Measurements from ENCODE around the gene MAP2K3.
"Not testable (repeated sequence)": the region's sequence is repeated elsewhere in the genome, so short reads cannot be mapped to it uniquely, and the experiment has no call there.

The MAP2K3 gene

DNA sequence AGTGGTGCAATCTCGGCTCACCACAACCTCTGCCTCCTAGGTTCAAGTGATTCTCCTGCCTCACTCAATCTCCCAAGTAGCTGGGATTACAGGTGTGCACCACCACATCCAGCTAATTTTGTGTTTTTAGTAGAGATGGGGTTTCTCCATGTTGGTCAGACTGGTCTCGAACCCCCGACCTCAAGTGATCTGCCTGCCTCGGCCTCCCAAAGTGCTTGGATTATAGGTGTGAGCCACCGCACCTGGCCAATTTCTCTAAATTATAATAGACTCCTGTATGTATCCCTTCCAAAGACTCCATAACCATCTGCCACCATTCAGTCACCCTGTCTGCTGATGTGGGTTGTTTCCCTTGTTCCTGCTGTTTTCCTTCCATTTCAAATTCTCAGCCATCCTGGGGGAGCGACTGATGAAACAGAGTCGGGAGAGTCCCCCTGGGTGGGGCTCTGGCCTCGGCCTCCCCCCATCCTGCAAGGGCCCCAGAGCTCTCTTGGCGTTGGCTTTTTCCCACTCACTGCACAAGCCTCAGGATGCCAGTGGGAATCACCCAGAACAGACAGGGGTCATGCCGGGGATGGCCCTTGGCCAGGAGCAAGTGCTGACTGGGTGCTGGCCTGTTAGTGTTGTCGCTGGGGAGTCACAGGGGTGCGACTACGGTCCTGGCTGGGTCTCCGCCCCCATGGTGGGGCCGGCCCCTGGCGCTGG lies 25.7 kb downstream of the MAP2K3 start:
- DNase-seq (ENCODE audit: low spot score), result not testable (repeated sequence)

GRCh38 chr17:21310766-21311602 lies 26.5 kb downstream of the MAP2K3 start:
- DNase-seq (ENCODE audit: low spot score), result not testable (repeated sequence)

DNA sequence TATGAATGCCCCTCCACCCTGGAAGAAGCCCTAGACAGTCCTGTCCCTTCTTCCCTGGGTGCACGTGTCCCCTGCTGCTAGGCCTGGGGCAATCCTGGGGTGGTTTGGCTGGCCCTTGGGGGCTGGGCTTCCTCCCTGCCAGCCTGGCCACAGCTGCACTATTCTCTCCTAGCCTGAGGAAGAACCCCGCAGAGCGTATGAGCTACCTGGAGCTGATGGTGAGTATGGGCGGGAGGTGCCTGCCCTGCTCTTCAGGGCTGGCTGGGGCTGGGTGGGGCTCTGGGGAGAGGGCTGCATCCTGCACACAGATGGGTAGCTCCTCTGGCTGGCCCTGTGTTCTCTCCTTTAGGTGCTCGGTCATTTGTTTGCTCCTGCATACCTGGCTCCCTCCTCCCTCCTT lies 28.8 kb downstream of the MAP2K3 start:
- DNase-seq (ENCODE audit: low spot score), result no peak

- not testable (repeated sequence) for DNase-seq (ENCODE audit: low spot score)
Measured at GRCh38 chr17:21313761-21314160, 29.2 kb downstream of the MAP2K3 start.

DNA sequence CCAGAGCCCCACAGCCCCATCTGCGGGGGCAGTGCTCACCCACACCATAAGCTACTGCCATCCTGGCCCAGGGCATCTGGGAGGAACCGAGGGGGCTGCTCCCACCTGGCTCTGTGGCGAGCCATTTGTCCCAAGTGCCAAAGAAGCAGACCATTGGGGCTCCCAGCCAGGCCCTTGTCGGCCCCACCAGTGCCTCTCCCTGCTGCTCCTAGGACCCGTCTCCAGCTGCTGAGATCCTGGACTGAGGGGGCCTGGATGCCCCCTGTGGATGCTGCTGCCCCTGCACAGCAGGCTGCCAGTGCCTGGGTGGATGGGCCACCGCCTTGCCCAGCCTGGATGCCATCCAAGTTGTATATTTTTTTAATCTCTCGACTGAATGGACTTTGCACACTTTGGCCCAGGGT lies 29.8 kb downstream of the MAP2K3 start:
- DNase-seq (ENCODE audit: low spot score), result not testable (repeated sequence)

DNA sequence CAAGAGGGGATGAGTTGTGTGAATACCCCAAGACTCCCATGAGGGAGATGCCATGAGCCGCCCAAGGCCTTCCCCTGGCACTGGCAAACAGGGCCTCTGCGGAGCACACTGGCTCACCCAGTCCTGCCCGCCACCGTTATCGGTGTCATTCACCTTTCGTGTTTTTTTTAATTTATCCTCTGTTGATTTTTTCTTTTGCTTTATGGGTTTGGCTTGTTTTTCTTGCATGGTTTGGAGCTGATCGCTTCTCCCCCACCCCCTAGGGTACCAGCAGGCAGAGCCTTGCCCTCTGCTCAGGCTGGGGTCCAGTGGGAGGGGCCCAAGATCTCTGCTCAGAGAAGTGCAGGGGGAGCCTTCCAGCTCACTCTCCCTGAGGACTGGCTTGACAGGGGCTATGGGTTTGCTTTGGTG lies 30.2 kb downstream of the MAP2K3 start:
- DNase-seq (ENCODE audit: low spot score), result not testable (repeated sequence)

DNA sequence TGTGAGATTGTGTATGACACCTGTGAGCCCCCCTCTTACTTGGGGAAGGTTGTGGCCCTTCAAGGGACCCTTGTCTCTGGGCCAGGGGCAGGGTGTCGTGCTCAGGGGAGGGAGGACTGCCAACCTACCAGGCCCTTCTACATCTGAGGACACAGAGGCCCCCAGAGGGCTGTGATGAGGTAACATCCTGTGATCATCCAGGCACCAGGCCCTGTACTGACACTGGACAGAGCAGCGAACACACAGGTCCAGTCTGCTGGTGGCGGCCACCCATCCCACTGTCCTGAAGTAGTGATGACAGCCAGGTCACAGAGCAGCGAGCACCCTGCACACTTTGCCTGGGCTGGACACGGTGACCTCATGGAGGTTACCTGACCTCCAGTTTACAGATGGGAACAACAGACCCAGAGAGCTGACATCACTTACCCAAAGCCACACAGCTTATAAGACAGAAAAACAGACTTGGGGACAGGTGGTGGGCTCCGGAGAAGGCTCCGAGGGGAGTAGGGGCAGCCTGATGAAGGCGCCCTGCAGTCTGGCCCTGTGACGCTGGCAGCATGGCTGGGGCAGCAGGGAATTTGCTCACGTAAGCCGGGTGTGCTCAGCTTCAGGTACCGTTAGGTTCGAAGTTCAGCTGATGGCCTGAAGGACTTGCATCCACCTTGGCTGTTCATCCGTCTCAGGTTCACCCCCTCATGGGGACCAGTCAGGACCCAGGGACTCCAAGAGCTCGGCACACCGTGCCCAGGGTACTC lies 30.9 kb downstream of the MAP2K3 start:
- not testable (repeated sequence) for DNase-seq (ENCODE audit: low spot score)

DNA sequence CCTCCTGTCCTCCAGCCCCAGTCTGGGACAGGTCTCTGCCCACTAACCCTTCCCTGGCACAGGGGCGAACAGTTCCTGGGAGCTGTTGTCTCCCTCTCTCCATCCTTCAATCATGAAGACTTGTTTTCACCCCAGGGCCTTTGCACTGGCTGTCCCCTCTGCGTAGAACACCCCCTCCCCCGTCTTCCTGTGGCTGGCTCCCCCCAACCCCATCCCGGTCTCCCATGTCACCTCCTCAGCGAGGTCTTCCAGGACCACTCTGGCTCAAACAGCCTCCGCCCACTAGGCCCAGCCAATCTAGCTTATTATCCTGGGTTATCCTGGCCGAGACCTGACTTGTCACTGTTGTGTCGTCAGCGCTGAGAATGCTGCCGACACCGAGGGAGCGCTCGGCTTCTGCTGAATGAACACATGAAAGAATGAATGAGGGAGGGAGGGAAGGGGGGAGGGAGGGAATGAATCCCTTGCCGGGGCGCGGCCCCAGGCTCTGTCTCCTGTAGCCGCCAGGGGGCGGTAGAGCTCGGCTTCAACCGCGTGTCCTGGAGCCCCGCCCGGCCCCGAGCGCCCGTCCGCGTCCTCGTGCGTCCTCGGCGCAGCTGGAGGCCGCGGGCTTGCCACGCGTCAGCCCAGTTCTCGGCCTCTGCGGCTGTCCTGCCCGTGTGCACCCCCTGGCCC lies 31.8 kb downstream of the MAP2K3 start:
- not testable (repeated sequence) for DNase-seq (ENCODE audit: low spot score)

- DNase-seq (ENCODE audit: low spot score), result not testable (repeated sequence)
Measured at GRCh38 chr17:21316887-21317500, 32.5 kb downstream of the MAP2K3 start.

DNA sequence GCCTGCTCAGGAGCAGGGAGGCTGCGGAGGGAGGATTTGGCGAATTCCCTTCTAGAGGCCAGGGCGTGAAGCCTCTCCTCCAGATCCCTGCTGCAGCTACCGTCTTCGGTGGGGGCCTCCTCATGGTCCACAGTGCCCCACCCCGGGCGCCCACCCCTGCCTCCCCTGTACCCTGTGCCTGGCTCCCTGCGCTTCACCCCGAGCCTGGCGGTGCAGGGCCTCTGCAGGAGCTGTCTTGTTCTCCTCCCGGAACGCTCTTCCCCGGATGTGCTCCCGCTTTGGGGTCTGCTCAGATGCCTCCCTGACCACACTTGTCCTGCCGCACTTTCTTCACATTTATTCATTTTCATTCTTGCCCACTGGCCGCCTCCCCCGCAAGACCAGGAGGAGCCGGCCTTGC lies 33.3 kb downstream of the MAP2K3 start:
- DNase-seq (ENCODE audit: low spot score), result not testable (repeated sequence)

GRCh38 chr17:21318439-21318838 lies 33.9 kb downstream of the MAP2K3 start:
- DNase-seq (ENCODE audit: low spot score), result no peak

- DNase-seq (ENCODE audit: low spot score), result not testable (repeated sequence)
Measured at GRCh38 chr17:21318856-21319255, 34.3 kb downstream of the MAP2K3 start.

GRCh38 chr17:21319256-21319655 lies 34.7 kb downstream of the MAP2K3 start:
- not testable (repeated sequence) for DNase-seq (ENCODE audit: low spot score)

DNA sequence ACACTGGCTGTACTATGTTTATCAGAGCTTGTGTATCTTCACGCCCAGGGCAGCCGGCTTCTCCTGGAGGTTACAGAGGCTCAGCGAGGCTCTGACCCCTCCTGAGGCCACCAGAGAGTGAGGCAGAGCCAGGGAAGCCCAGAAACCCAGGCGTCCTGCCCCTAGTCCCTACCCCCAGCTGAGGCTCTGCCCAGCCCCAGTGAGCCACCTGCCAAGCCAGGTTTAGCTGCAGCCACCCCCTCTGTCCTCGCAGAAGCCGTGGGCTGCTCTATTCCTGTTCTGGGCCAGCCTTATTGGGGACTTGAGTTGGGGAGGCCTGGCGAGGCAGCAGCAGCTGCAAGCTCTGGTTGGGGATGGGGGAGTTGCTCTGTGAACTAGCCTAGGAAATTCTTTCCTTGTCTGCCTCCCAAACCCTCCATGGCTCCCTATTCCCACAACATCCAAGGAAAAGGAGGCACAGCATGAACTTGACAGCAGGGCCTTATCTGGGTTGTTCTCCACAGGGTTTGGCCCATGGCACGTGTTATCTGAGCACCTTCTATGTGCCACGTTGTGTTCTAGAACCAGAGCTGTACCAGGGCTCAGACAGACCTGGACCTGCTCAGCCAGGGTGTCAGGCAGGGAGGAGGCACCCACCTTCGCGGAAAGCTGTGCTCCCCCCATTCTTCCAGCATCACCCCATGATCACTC lies 35.3 kb downstream of the MAP2K3 start:
- DNase-seq (ENCODE audit: low spot score), result not testable (repeated sequence)

DNA sequence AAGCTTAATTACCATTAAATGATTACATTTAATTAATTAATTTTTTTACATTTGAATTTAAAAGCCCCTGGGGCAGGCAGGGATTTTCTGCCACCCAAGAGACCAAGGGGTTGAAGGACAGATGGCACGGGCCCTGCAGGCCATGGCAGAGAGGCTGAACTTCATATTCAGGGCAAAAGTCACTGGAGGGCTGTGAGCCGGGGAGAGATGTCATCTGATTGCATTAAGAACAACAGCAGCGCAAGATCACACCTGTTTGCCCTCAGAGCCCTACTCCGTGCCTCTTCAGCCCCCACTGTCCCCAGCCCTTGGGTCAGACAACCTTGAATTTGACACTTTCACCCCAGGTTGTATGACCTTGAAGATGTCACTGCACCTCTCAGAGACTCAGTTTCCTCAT lies 35.9 kb downstream of the MAP2K3 start:
- DNase-seq (ENCODE audit: low spot score), result not testable (repeated sequence)

GRCh38 chr17:21321061-21321460 lies 36.5 kb downstream of the MAP2K3 start:
- DNase-seq (ENCODE audit: low spot score), result not testable (repeated sequence)

DNA sequence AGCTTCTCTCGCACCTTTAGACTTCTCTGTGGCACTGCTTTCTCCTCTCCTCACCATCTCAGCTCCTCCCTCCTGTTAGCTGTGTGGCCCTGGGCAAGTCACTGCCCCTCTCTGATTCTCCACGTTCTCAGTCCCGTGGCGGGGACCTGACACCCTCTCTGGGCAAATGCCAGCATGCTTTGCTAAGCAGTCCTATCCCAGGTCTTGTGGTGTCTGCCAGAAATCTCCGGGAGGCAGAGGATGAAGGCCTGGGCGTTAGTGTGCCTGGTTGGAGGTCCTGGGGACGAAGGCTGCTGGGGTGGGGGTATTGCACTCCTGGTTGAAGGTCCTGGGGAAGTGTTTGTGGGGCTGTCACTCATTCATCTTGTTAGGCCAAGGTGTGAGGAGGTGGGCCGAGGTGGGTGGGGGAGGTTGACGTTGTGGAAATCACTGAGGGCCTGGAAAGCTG lies 37.3 kb downstream of the MAP2K3 start:
- DNase-seq (ENCODE audit: low spot score), result not testable (repeated sequence)

DNA sequence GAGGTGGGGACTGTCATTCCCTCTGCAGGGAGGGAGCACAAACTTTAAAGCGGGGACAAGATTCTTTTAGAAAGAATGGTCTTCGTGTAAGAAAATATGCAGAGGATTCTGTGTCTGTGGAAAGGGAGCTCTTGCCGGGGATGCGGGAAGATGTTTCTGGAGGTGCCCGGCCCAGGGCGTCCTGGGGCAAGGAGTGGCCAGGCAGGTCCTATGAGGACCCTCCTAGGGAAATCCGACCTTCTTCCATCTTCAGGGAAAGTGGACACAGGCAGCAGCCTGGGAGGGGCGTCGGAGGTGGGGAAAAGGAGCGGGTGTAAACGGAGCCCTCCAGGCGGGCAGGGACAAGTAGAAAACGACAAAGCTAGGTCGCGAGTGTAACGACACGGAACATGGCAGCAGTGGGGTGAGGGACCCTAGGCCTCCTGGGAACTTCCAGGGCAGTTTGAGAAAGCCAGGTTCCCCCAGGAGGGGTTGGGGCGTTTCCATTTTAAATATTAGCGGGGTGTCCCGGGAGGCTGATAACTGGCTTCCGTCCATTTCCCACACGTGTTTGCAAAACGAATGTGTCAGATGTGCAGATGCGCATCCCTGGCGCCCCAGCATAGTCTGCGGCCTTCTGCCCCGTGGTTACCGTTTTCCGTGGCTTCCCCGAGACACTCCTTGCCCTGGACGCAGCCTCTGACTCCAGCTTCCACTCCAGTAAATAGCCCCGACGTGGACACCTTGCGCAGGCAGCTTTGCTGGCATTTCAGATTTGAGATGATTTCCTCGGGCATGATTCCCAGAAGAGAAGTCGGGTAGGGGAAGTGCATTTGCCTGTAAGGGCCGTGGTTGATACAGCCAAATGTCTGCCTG lies 39.0 kb downstream of the MAP2K3 start:
- not testable (repeated sequence) for DNase-seq (ENCODE audit: low spot score)

DNA sequence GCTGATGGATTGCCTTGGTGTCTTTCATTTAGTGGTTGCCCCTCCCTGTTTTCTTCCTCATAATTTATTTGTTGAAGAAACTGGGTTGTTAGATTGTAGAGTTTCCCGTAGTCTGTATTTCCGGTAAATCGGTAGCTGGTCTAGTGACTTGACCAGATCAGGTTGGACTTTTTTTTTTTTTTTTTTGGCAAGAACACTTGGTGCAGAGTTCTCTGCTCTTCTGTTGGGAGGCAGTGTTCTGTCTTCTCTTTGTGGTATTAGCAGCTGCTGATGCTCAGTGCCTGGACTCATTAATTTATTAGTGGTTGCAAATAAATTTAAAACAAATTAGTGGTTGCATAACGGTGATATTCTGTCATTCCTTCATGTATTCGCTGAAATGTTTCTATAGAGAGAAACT lies 40.2 kb downstream of the MAP2K3 start:
- not testable (repeated sequence) for DNase-seq (ENCODE audit: low spot score)

- DNase-seq (ENCODE audit: low spot score), result not testable (repeated sequence)
Measured at GRCh38 chr17:21327921-21328320, 43.4 kb downstream of the MAP2K3 start.

Data from CD4-positive, alpha-beta T cell treated with Interleukin-15 for 4 hours (primary cell).